ENCODE results near the gene TMEM89.

TMEM89 gene

DNA sequence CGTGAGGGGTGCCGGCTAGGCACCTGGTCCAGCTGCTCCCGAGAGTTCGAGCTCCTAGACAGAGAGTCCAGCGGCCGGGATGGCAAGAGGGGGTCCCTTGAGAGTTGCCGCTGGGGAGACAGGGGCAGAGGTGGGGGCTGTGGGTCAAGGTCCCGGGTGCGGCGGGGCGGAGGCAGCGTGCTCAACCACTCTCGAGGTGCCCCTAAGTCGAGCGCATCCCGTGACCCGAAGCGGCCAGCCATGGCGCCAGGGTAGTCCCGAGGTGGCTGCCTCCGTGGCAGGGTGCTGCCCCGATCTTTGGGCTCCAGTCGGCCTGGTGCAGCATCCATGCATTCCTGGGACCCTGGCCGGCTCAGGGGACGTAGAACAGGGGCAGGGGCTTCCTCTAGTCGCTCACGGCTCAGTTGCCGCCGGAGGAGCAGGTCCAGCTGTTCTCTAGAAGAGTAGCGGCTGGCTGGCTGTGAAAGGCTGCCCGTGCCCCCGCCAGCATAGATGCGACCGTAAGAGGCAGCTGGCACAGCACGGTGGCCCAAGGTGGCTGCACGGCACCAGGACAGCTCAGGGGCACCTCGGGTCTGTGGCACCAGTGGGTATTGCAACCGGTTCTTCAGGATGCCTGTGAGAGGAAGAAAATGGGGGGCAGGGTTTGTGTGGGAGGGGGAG, 18.5 kb upstream of the TMEM89 start (continued):
- TF ChIP-seq, protein P1, sequence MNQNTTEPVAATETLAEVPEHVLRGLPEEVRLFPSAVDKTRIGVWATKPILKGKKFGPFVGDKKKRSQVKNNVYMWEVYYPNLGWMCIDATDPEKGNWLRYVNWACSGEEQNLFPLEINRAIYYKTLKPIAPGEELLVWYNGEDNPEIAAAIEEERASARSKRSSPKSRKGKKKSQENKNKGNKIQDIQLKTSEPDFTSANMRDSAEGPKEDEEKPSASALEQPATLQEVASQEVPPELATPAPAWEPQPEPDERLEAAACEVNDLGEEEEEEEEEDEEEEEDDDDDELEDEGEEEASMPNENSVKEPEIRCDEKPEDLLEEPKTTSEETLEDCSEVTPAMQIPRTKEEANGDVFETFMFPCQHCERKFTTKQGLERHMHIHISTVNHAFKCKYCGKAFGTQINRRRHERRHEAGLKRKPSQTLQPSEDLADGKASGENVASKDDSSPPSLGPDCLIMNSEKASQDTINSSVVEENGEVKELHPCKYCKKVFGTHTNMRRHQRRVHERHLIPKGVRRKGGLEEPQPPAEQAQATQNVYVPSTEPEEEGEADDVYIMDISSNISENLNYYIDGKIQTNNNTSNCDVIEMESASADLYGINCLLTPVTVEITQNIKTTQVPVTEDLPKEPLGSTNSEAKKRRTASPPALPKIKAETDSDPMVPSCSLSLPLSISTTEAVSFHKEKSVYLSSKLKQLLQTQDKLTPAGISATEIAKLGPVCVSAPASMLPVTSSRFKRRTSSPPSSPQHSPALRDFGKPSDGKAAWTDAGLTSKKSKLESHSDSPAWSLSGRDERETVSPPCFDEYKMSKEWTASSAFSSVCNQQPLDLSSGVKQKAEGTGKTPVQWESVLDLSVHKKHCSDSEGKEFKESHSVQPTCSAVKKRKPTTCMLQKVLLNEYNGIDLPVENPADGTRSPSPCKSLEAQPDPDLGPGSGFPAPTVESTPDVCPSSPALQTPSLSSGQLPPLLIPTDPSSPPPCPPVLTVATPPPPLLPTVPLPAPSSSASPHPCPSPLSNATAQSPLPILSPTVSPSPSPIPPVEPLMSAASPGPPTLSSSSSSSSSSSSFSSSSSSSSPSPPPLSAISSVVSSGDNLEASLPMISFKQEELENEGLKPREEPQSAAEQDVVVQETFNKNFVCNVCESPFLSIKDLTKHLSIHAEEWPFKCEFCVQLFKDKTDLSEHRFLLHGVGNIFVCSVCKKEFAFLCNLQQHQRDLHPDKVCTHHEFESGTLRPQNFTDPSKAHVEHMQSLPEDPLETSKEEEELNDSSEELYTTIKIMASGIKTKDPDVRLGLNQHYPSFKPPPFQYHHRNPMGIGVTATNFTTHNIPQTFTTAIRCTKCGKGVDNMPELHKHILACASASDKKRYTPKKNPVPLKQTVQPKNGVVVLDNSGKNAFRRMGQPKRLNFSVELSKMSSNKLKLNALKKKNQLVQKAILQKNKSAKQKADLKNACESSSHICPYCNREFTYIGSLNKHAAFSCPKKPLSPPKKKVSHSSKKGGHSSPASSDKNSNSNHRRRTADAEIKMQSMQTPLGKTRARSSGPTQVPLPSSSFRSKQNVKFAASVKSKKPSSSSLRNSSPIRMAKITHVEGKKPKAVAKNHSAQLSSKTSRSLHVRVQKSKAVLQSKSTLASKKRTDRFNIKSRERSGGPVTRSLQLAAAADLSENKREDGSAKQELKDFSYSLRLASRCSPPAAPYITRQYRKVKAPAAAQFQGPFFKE (tag by site-specific recombination; IDR thresholded peaks at IDR 0.05; ENCODE audit: borderline replicate concordance): no peak
- TF ChIP-seq, protein P2, sequence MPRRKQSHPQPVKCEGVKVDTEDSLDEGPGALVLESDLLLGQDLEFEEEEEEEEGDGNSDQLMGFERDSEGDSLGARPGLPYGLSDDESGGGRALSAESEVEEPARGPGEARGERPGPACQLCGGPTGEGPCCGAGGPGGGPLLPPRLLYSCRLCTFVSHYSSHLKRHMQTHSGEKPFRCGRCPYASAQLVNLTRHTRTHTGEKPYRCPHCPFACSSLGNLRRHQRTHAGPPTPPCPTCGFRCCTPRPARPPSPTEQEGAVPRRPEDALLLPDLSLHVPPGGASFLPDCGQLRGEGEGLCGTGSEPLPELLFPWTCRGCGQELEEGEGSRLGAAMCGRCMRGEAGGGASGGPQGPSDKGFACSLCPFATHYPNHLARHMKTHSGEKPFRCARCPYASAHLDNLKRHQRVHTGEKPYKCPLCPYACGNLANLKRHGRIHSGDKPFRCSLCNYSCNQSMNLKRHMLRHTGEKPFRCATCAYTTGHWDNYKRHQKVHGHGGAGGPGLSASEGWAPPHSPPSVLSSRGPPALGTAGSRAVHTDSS (tag by site-specific recombination; IDR thresholded peaks at IDR 0.05): no peak

DNA sequence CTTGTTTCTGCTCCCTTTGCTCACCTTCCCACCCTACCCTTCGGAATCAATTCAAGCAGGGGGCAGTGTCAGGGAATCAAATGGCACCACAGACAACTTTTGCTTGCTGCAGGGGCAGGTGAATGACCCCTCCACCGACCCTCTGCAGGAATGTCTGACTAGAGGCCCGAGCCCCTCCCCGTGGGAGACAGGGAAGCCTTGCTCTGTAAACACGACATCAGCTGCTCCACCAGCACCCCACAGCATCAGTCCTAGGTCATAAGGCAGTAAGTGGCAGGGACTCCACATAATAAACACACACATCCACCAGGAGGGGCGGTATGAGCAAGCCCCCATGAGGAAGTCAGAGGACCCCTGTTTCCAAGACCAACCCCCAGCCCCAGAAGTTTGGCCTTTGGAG, 15.7 kb upstream of the TMEM89 start:
- Histone ChIP-seq H3K36me3 (ENCODE audit: control insufficient read depth in 2 of 2, insufficient read depth in 1 of 2, low read length in 2 of 2) (peaks cover 0 to 16% of the 10 kb centered on the region in 2 experiments; a peak in 1 of 3 replicates), H3K4me1 (ENCODE audit: control insufficient read depth, insufficient read depth, low read length) (no peaks in the 10 kb centered on the region), H3K27ac (ENCODE audit: extremely low read depth, low read depth, low read length) (no peak overlapping the region), H3K4me3 (ENCODE audit: low read depth, low read length) (no peak overlapping the region), H3K9me3 (ENCODE audit: control insufficient read depth, insufficient read depth, low read depth, low read length) (no peaks in the 10 kb centered on the region)
- POLR2A ChIA-PET: no interaction called here
- CTCF ChIA-PET: interaction anchor here (1.1 kb wide), 1 partner anchor 88 kb away, joined by 3 read pairs; no protein-coding TSS in a partner anchor
- TF ChIP-seq ZNF561 (tag by site-specific recombination; IDR thresholded peaks at IDR 0.05; ENCODE audit: borderline replicate concordance) (no peak), ZNF654 (tag by site-specific recombination; IDR thresholded peaks at IDR 0.05; ENCODE audit: low read depth) (no peak), WT1 (tag by site-specific recombination; IDR thresholded peaks at IDR 0.05) (no peak), FEZF1 (tag by site-specific recombination; IDR thresholded peaks at IDR 0.05) (no peak), ZIC2 (tag by site-specific recombination; IDR thresholded peaks at IDR 0.05) (no peak), ZNF555 (tag by site-specific recombination; conservative IDR thresholded peaks at IDR 0.05) (no peak), ZBTB20 (tag by site-specific recombination; IDR thresholded peaks at IDR 0.05) (no peak)
- TF ChIP-seq, protein P3, sequence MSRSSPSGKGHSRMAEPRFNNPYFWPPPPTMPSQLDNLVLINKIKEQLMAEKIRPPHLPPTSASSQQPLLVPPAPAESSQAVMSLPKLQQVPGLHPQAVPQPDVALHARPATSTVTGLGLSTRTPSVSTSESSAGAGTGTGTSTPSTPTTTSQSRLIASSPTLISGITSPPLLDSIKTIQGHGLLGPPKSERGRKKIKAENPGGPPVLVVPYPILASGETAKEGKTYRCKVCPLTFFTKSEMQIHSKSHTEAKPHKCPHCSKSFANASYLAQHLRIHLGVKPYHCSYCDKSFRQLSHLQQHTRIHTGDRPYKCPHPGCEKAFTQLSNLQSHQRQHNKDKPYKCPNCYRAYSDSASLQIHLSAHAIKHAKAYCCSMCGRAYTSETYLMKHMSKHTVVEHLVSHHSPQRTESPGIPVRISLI (tag by site-specific recombination; IDR thresholded peaks at IDR 0.05): no peak
- TF ChIP-seq, protein P4, sequence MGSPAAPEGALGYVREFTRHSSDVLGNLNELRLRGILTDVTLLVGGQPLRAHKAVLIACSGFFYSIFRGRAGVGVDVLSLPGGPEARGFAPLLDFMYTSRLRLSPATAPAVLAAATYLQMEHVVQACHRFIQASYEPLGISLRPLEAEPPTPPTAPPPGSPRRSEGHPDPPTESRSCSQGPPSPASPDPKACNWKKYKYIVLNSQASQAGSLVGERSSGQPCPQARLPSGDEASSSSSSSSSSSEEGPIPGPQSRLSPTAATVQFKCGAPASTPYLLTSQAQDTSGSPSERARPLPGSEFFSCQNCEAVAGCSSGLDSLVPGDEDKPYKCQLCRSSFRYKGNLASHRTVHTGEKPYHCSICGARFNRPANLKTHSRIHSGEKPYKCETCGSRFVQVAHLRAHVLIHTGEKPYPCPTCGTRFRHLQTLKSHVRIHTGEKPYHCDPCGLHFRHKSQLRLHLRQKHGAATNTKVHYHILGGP (tag by site-specific recombination; IDR thresholded peaks at IDR 0.05): no peak
- TF ChIP-seq, protein P5, sequence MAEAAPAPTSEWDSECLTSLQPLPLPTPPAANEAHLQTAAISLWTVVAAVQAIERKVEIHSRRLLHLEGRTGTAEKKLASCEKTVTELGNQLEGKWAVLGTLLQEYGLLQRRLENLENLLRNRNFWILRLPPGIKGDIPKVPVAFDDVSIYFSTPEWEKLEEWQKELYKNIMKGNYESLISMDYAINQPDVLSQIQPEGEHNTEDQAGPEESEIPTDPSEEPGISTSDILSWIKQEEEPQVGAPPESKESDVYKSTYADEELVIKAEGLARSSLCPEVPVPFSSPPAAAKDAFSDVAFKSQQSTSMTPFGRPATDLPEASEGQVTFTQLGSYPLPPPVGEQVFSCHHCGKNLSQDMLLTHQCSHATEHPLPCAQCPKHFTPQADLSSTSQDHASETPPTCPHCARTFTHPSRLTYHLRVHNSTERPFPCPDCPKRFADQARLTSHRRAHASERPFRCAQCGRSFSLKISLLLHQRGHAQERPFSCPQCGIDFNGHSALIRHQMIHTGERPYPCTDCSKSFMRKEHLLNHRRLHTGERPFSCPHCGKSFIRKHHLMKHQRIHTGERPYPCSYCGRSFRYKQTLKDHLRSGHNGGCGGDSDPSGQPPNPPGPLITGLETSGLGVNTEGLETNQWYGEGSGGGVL (tag by site-specific recombination; IDR thresholded peaks at IDR 0.05): no peak
- TF ChIP-seq, protein P6, sequence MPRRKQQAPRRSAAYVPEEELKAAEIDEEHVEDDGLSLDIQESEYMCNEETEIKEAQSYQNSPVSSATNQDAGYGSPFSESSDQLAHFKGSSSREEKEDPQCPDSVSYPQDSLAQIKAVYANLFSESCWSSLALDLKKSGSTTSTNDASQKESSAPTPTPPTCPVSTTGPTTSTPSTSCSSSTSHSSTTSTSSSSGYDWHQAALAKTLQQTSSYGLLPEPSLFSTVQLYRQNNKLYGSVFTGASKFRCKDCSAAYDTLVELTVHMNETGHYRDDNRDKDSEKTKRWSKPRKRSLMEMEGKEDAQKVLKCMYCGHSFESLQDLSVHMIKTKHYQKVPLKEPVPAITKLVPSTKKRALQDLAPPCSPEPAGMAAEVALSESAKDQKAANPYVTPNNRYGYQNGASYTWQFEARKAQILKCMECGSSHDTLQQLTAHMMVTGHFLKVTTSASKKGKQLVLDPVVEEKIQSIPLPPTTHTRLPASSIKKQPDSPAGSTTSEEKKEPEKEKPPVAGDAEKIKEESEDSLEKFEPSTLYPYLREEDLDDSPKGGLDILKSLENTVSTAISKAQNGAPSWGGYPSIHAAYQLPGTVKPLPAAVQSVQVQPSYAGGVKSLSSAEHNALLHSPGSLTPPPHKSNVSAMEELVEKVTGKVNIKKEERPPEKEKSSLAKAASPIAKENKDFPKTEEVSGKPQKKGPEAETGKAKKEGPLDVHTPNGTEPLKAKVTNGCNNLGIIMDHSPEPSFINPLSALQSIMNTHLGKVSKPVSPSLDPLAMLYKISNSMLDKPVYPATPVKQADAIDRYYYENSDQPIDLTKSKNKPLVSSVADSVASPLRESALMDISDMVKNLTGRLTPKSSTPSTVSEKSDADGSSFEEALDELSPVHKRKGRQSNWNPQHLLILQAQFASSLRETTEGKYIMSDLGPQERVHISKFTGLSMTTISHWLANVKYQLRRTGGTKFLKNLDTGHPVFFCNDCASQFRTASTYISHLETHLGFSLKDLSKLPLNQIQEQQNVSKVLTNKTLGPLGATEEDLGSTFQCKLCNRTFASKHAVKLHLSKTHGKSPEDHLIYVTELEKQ (tag by site-specific recombination; IDR thresholded peaks at IDR 0.05; ENCODE audit: borderline replicate concordance): no peak

All from HEK293 (cell line).